Liver (tissue), 3 donors: ENCODE data around the gene TMEM97.
"Not testable (repeated sequence)": the region's sequence is repeated elsewhere in the genome, so short reads cannot be mapped to it uniquely, and the experiment has no call there.

Source experiments
- EGR1 ChIP-seq, 2 donors: IDR thresholded peaks; 2 replicates each; pipeline ENCODE4 v1.6.1; 2016 to 2018; ENCODE audit warnings: antibody characterized with exemption in 2 of 2, low read depth in 2 of 2
- FOXA1 ChIP-seq: IDR thresholded peaks from 2 replicates; pipeline ENCODE4 v1.6.1; 2016; ENCODE audit warnings: antibody characterized with exemption
- GABPA ChIP-seq, 2 donors: IDR thresholded peaks in 1 of 2; conservative IDR thresholded peaks in 1 of 2; 2 replicates each; pipeline ENCODE4 v1.6.1; 2016; ENCODE audit warnings: antibody characterized with exemption in 2 of 2, mild to moderate bottlenecking in 1 of 2, moderate library complexity in 1 of 2
- JUND ChIP-seq, 2 donors: IDR thresholded peaks; 2 replicates each; pipeline ENCODE4 v1.6.1; 2016; ENCODE audit warnings: antibody characterized with exemption in 2 of 2
- RAD21 ChIP-seq, 2 donors: IDR thresholded peaks; 2 replicates each; pipeline ENCODE4 v1.6.1; 2016; ENCODE audit warnings: antibody characterized with exemption in 2 of 2, mild to moderate bottlenecking in 2 of 2
- RXRA ChIP-seq, 2 donors: IDR thresholded peaks; 2 replicates each; pipeline ENCODE4 v1.6.1; 2017 to 2018; ENCODE audit warnings: antibody characterized with exemption in 2 of 2, mild to moderate bottlenecking in 1 of 2
- SP1 ChIP-seq: IDR thresholded peaks from 2 replicates; pipeline ENCODE4 v1.6.1; 2018; ENCODE audit warnings: antibody characterized with exemption, mild to moderate bottlenecking
- TAF1 ChIP-seq: conservative IDR thresholded peaks from 2 replicates; pipeline ENCODE4 v1.6.1; 2016; ENCODE audit warnings: antibody characterized with exemption, mild to moderate bottlenecking
- YY1 ChIP-seq: IDR thresholded peaks from 2 replicates; pipeline ENCODE4 v1.6.1; 2016; ENCODE audit warnings: antibody characterized with exemption, mild to moderate bottlenecking
- TF ChIP-seq, protein P1 (sequence below): fragments of 150-350 bp; IDR thresholded peaks from 2 replicates; pipeline ENCODE4 v1.5.1; 2017; ENCODE audit warnings: improper control_type of control experiment, low read depth, low read length; ENCODE audit not compliant: missing input control
- TF ChIP-seq, protein P2 (sequence below): IDR thresholded peaks from 2 replicates; pipeline ENCODE4 v1.6.1; 2016; ENCODE audit warnings: antibody characterized with exemption
- TF ChIP-seq, protein P3 (sequence below): IDR thresholded peaks from 2 replicates; pipeline ENCODE4 v1.6.1; 2016; ENCODE audit warnings: antibody characterized with exemption, mild to moderate bottlenecking
- donor health status: healthy.
- donor health status: healthy.

- TF ChIP-seq, protein P1, sequence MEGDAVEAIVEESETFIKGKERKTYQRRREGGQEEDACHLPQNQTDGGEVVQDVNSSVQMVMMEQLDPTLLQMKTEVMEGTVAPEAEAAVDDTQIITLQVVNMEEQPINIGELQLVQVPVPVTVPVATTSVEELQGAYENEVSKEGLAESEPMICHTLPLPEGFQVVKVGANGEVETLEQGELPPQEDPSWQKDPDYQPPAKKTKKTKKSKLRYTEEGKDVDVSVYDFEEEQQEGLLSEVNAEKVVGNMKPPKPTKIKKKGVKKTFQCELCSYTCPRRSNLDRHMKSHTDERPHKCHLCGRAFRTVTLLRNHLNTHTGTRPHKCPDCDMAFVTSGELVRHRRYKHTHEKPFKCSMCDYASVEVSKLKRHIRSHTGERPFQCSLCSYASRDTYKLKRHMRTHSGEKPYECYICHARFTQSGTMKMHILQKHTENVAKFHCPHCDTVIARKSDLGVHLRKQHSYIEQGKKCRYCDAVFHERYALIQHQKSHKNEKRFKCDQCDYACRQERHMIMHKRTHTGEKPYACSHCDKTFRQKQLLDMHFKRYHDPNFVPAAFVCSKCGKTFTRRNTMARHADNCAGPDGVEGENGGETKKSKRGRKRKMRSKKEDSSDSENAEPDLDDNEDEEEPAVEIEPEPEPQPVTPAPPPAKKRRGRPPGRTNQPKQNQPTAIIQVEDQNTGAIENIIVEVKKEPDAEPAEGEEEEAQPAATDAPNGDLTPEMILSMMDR = not testable (repeated sequence)
- not testable (repeated sequence) for TF ChIP-seq FOXA1; TAF1; YY1; JUND (IDR thresholded peaks at IDR 0.05); GABPA (IDR thresholded peaks at IDR 0.05 in 1 of 2, conservative IDR thresholded peaks at IDR 0.05 in 1 of 2); RXRA (IDR thresholded peaks at IDR 0.05); RAD21 (IDR thresholded peaks at IDR 0.05); SP1; EGR1 (IDR thresholded peaks at IDR 0.05; ENCODE audit: low read depth in 2 of 2)
- TF ChIP-seq, protein P2, sequence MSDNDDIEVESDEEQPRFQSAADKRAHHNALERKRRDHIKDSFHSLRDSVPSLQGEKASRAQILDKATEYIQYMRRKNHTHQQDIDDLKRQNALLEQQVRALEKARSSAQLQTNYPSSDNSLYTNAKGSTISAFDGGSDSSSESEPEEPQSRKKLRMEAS = not testable (repeated sequence)
- TF ChIP-seq, protein P3, sequence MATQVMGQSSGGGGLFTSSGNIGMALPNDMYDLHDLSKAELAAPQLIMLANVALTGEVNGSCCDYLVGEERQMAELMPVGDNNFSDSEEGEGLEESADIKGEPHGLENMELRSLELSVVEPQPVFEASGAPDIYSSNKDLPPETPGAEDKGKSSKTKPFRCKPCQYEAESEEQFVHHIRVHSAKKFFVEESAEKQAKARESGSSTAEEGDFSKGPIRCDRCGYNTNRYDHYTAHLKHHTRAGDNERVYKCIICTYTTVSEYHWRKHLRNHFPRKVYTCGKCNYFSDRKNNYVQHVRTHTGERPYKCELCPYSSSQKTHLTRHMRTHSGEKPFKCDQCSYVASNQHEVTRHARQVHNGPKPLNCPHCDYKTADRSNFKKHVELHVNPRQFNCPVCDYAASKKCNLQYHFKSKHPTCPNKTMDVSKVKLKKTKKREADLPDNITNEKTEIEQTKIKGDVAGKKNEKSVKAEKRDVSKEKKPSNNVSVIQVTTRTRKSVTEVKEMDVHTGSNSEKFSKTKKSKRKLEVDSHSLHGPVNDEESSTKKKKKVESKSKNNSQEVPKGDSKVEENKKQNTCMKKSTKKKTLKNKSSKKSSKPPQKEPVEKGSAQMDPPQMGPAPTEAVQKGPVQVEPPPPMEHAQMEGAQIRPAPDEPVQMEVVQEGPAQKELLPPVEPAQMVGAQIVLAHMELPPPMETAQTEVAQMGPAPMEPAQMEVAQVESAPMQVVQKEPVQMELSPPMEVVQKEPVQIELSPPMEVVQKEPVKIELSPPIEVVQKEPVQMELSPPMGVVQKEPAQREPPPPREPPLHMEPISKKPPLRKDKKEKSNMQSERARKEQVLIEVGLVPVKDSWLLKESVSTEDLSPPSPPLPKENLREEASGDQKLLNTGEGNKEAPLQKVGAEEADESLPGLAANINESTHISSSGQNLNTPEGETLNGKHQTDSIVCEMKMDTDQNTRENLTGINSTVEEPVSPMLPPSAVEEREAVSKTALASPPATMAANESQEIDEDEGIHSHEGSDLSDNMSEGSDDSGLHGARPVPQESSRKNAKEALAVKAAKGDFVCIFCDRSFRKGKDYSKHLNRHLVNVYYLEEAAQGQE = not testable (repeated sequence)
Measured at GRCh38 chr17:28273341-28273740, 45.7 kb upstream of the TMEM97 start.
